A549 (cell line): Measurements from ENCODE around the gene ROR1. TPM values are rescaled to one million over a fixed set of nuclear protein-coding genes. Genes with fewer than 3 reads are reported as not detected.

Experiments used
- ATAC-seq, 2 experiments: fragments of 200-7000 bp in 1 of 2; fragments of >200 bp in 1 of 2; cut with Nextera tagmentation in 1 of 2; cut with Tn5 transposase in 1 of 2; 3 replicates each; pipeline versions ENCODE4 v1.8.0 to v1.9.1; 2018 to 2020; ENCODE audit warnings: mild to moderate bottlenecking in 1 of 2, moderate library complexity in 1 of 2
- CTCF ChIA-PET: fragments of 300-600 bp; sonication (Branson Sonifier 250); formaldehyde crosslinking; extraction: SDS; loops from one replicate; lab custom pipeline; 2021; ENCODE audit warnings: antibody characterized with exemption, inconsistent platforms; lab: Yijun Ruan, JAX
- POLR2A ChIA-PET: fragments of 350-600 bp; formaldehyde crosslinking; extraction: SDS; loops from one replicate; lab custom pipeline; 2021; ENCODE audit warnings: antibody characterized with exemption, inconsistent platforms; lab: Yijun Ruan, JAX
- DNase-seq, 2 experiments: peaks; one replicate each; pipeline versions ENCODE4 v3.0.0 to v3.0.0-alpha.2; 2011 to 2016; ENCODE audit warnings: low read depth in 1 of 2, low spot score in 1 of 2
- FAIRE-seq: peaks from 2 replicates; lab custom pipeline; 2011; peaks lifted over from hg19 to GRCh38; lab: Jason Lieb, UNC
- H3K27ac ChIP-seq, 2 experiments: fragments of >200 bp; sonication (Bioruptor Twin); formaldehyde crosslinking; 3 replicates each; pipeline ENCODE4 v1.5.1; 2016 to 2017
- H3K4me1 ChIP-seq: fragments of >200 bp; sonication (Bioruptor Twin); formaldehyde crosslinking; 3 replicates; pipeline ENCODE4 v1.6.1; 2016
- H3K4me2 ChIP-seq: fragments of >200 bp; sonication (Bioruptor Twin); formaldehyde crosslinking; 3 replicates; pipeline ENCODE4 v1.6.1; 2016
- H3K4me3 ChIP-seq: fragments of >200 bp; sonication (Bioruptor Twin); formaldehyde crosslinking; 3 replicates; pipeline ENCODE4 v1.5.1; 2016
- H3K9me3 ChIP-seq: fragments of >200 bp; sonication (Bioruptor Twin); formaldehyde crosslinking; 3 replicates; pipeline ENCODE4 v1.6.1; 2016
- CBX8 ChIP-seq: fragments of 200-600 bp; sonication (generic); IDR thresholded peaks from 2 replicates; pipeline ENCODE4 v1.6.1; 2016
- CEBPB ChIP-seq, 2 experiments: fragments of >200 bp in 1 of 2; sonication (Bioruptor Twin) in 1 of 2; formaldehyde crosslinking in 1 of 2; IDR thresholded peaks; 2 replicates each; pipeline ENCODE4 v1.6.1; 2012 to 2016
- CHD2 ChIP-seq: fragments of 150-350 bp; IDR thresholded peaks from 2 replicates; pipeline ENCODE4 v1.6.1; 2014; ENCODE audit warnings: low read length; ENCODE audit not compliant: partially characterized antibody
- EHF ChIP-seq: fragments of 250-450 bp; sonication (Bioruptor Pico); IDR thresholded peaks from 2 replicates; pipeline ENCODE4 v1.5.0; 2020; ENCODE audit warnings: mild to moderate bottlenecking
- EP300 ChIP-seq, 2 experiments: fragments of >200 bp; sonication (Bioruptor Twin); formaldehyde crosslinking; IDR thresholded peaks; 2 replicates in 1 of 2; 3 replicates in 1 of 2; pipeline ENCODE4 v1.6.1; 2016 to 2017
- HEYL ChIP-seq: fragments of 250-450 bp; sonication (Bioruptor Pico); IDR thresholded peaks from 2 replicates; pipeline ENCODE4 v1.8.0; 2021; ENCODE audit warnings: mild to moderate bottlenecking, moderate library complexity
- HMGXB4 ChIP-seq: fragments of 250-450 bp; sonication (Bioruptor Pico); IDR thresholded peaks from 2 replicates; pipeline ENCODE4 v1.5.0; 2021; ENCODE audit warnings: mild to moderate bottlenecking, moderate library complexity, borderline replicate concordance
- HOXA7 ChIP-seq: fragments of 250-450 bp; sonication (Bioruptor Pico); IDR thresholded peaks from 2 replicates; pipeline ENCODE4 v1.5.0; 2020; ENCODE audit warnings: mild to moderate bottlenecking, moderate library complexity
- HOXB13 ChIP-seq: fragments of 250-450 bp; sonication (Bioruptor Pico); IDR thresholded peaks from 2 replicates; pipeline ENCODE4 v1.5.0; 2020; ENCODE audit warnings: low read depth, mild to moderate bottlenecking, moderate library complexity
- HOXB5 ChIP-seq: fragments of 250-450 bp; sonication (Bioruptor Pico); IDR thresholded peaks from 2 replicates; pipeline ENCODE4 v1.5.0; 2020; ENCODE audit warnings: mild to moderate bottlenecking, moderate library complexity
- KDM1A ChIP-seq: fragments of 200-600 bp; sonication (generic); IDR thresholded peaks from 2 replicates; pipeline ENCODE4 v1.6.1; 2016; ENCODE audit warnings: low read depth, mild to moderate bottlenecking
- KDM5A ChIP-seq: fragments of 200-600 bp; sonication (generic); IDR thresholded peaks from 2 replicates; pipeline ENCODE4 v1.6.1; 2016; ENCODE audit warnings: antibody characterized with exemption, mild to moderate bottlenecking
- MAFK ChIP-seq: fragments of 450-650 bp; IDR thresholded peaks from 2 replicates; pipeline ENCODE4 v1.6.1; 2014; ENCODE audit not compliant: partially characterized antibody
- NFE2L2 ChIP-seq: fragments of 150-350 bp; conservative IDR thresholded peaks from 2 replicates; pipeline ENCODE4 v1.6.1; 2014; ENCODE audit warnings: low read length
- NPAS2 ChIP-seq: fragments of 250-450 bp; sonication (Bioruptor Pico); IDR thresholded peaks from 2 replicates; pipeline ENCODE4 v1.8.0; 2022; ENCODE audit warnings: mild to moderate bottlenecking, moderate library complexity, borderline replicate concordance
- NR3C1 ChIP-seq: fragments of >200 bp; sonication (Bioruptor Twin); formaldehyde crosslinking; IDR thresholded peaks from 3 replicates; pipeline ENCODE4 v1.6.1; 2017
- PBX3 ChIP-seq: IDR thresholded peaks from 2 replicates; pipeline ENCODE4 v1.6.1; 2012
- RAD21 ChIP-seq, 2 experiments: fragments of >200 bp in 1 of 2; sonication (Bioruptor Twin) in 1 of 2; formaldehyde crosslinking in 1 of 2; IDR thresholded peaks in 1 of 2; conservative IDR thresholded peaks in 1 of 2; 2 replicates in 1 of 2; 3 replicates in 1 of 2; pipeline ENCODE4 v1.6.1; 2012 to 2018; ENCODE audit warnings: inconsistent platforms in 1 of 2
- RCOR1 ChIP-seq: fragments of 150-350 bp; IDR thresholded peaks from 2 replicates; pipeline ENCODE4 v1.6.1; 2014; ENCODE audit warnings: antibody characterized with exemption, low read length, low read depth
- RNF2 ChIP-seq: fragments of 200-600 bp; sonication (generic); IDR thresholded peaks from 2 replicates; pipeline ENCODE4 v1.6.1; 2016; ENCODE audit warnings: low read depth, mild to moderate bottlenecking, antibody characterized with exemption, moderate library complexity, borderline replicate concordance
- SREBF2 ChIP-seq: fragments of 450-650 bp; IDR thresholded peaks from 2 replicates; pipeline ENCODE4 v1.6.1; 2014; ENCODE audit warnings: mild to moderate bottlenecking, moderate library complexity
- TFCP2L1 ChIP-seq: fragments of 250-450 bp; sonication (Bioruptor Pico); IDR thresholded peaks from 2 replicates; pipeline ENCODE4 v1.5.0; 2021; ENCODE audit warnings: mild to moderate bottlenecking
- ZC3H11A ChIP-seq: fragments of 450-650 bp; IDR thresholded peaks from 2 replicates; pipeline ENCODE4 v1.6.1; 2014; ENCODE audit warnings: antibody characterized with exemption, mild to moderate bottlenecking
- ZFP36 ChIP-seq: fragments of 450-650 bp; IDR thresholded peaks from 2 replicates; pipeline ENCODE4 v1.6.1; 2014; ENCODE audit warnings: borderline replicate concordance; ENCODE audit not compliant: partially characterized antibody
- ZSCAN20 ChIP-seq: fragments of 250-450 bp; sonication (Bioruptor Pico); IDR thresholded peaks from 2 replicates; pipeline ENCODE4 v1.8.0; 2022; ENCODE audit warnings: mild to moderate bottlenecking, moderate library complexity
- WGBS: methylation state at CpG from one replicate; pipeline ENCODE4 v1.1.6; 2017; ENCODE audit errors: missing lambda C conversion rate; 5-methylcytosine and 5-hydroxymethylcytosine counted together
- polyA plus RNA-seq, 4 experiments: library from polyadenylated mRNA; depleted of rRNA in 3 of 4; stranded (reverse); fragments of >200 nt; fragmentation: RNase III in 1 of 4; extraction: RNeasy Plus Mini Kit Qiagen cat#74134 plus additional on column Dnase treatment in 1 of 4; gene quantifications; 2 replicates in 3 of 4; 3 replicates in 1 of 4; pipeline ENCODE4 v1.2.3, GENCODE V29; 2011 to 2017

The ROR1 gene
- polyA plus RNA-seq, 2 of the 4 experiments (the other 2 are of a cell fraction): 6.5 to 19.0 TPM

GRCh38 chr1:64167176-64167575, 393.4 kb downstream of the ROR1 start:
- 90% methylated on average over 2 of the region's 2 CpGs for WGBS
- POLR2A ChIA-PET: no interaction called here
- FAIRE-seq (no peak), ATAC-seq (no peak), DNase-seq (no peak)
- H3K27ac ChIP-seq: no peak overlapping the region
- TF ChIP-seq PBX3: no peak
- TF ChIP-seq NPAS2 (CRISPR knock-in tag): no peak
- no peak for TF ChIP-seq HOXB13 (CRISPR knock-in tag)
- no peak for TF ChIP-seq CHD2
- no peak for TF ChIP-seq ZFP36
- TF ChIP-seq RAD21 (conservative IDR thresholded peaks at IDR 0.05 in 1 of 2, IDR thresholded peaks at IDR 0.05 in 1 of 2): no peak
- TF ChIP-seq ZC3H11A: no peak
- no peak for TF ChIP-seq HMGXB4 (CRISPR knock-in tag)
- no peak for TF ChIP-seq HOXB5
- H3K4me3 ChIP-seq: no peak overlapping the region
- peaks cover 3% of the 10 kb centered on the region; the same call in 1 of the 3 replicates for H3K9me3 ChIP-seq
- H3K4me1 ChIP-seq: peaks cover 12% of the 10 kb centered on the region
- CTCF ChIA-PET: interaction anchor here (1.5 to 1.8 kb wide), 2 partner anchors 9 to 75 kb away, joined by 3 to 5 read pairs; no protein-coding TSS in a partner anchor
- H3K4me2 ChIP-seq: no peak overlapping the region

GRCh38 chr1:64171246-64171645, 397.4 kb downstream of the ROR1 start:
- FAIRE-seq (no peak), DNase-seq (no peak), ATAC-seq (no peak)
- H3K4me3 ChIP-seq: no peak overlapping the region
- ChIA-PET POLR2A (no interaction called here), CTCF (no interaction called here)
- no peak for TF ChIP-seq PBX3
- TF ChIP-seq MAFK: no peak
- TF ChIP-seq CBX8: no peak
- TF ChIP-seq HOXB13 (CRISPR knock-in tag): no peak
- TF ChIP-seq KDM5A: no peak
- TF ChIP-seq NR3C1: no peak
- no peak for TF ChIP-seq SREBF2
- no peak for TF ChIP-seq KDM1A
- TF ChIP-seq CHD2: no peak
- TF ChIP-seq HEYL (CRISPR knock-in tag): no peak
- TF ChIP-seq RCOR1: no peak
- TF ChIP-seq EP300 (IDR thresholded peaks at IDR 0.05): no peak
- no peak for TF ChIP-seq NFE2L2
- no peak for TF ChIP-seq HOXA7 (CRISPR knock-in tag)
- TF ChIP-seq CEBPB (IDR thresholded peaks at IDR 0.05): no peak
- TF ChIP-seq EHF: no peak
- TF ChIP-seq HMGXB4 (CRISPR knock-in tag): no peak
- TF ChIP-seq TFCP2L1 (CRISPR knock-in tag): no peak
- TF ChIP-seq RNF2: no peak
- no peak for TF ChIP-seq ZSCAN20 (CRISPR knock-in tag)
- H3K9me3 ChIP-seq: peaks cover 3% of the 10 kb centered on the region; the same call in 1 of the 3 replicates
- 75% methylated on average over 1 of the region's 1 CpG for WGBS
- H3K4me1 ChIP-seq: peaks cover 28% of the 10 kb centered on the region
- H3K4me2 ChIP-seq: peak overlapping the region; percentile 55
- H3K27ac ChIP-seq: peak overlapping the region; percentile 48 to 66; a peak in 4 of 6 replicates
